K562 (cell line): ENCODE results near the gene VPS13C. TPM values are rescaled to one million over a fixed set of nuclear protein-coding genes. Genes with fewer than 3 reads are reported as not detected.

ENCODE experiments used
- ATAC-seq: fragments of 200-7000 bp; cut with Tn5 transposase; 3 replicates; pipeline ENCODE4 v1.9.1; 2020; ENCODE audit warnings: moderate library complexity
- BruUV-seq: library from RNA; stranded (reverse); fragments of 400-500 nt; replicated peaks from 2 replicates; lab custom pipeline; 2021; lab: Mats Ljungman, UMichigan
- CTCF ChIA-PET: fragments of 300-600 bp; formaldehyde crosslinking; extraction: SDS; loops from one replicate; lab custom pipeline; 2021; ENCODE audit warnings: low intra/inter-chr PET ratio; lab: Yijun Ruan, JAX
- POLR2A ChIA-PET: fragments of 300-600, 350-650 bp; sonication (Branson Sonifier 250); formaldehyde crosslinking; extraction: SDS; loops from one replicate; lab custom pipeline; 2021; ENCODE audit warnings: antibody characterized with exemption, inconsistent platforms; lab: Yijun Ruan, JAX
- DNase-seq, 4 experiments: peaks; one replicate each; pipeline versions ENCODE4 v3.0.0 to v3.0.0-alpha.2; 2011 to 2018; ENCODE audit warnings: low spot score in 3 of 4, mixed read lengths in 3 of 4; ENCODE audit errors: extremely low read depth in 1 of 4
- FAIRE-seq: peaks from 2 replicates; lab custom pipeline; 2011; peaks lifted over from hg19 to GRCh38; lab: Jason Lieb, UNC
- H2AFZ ChIP-seq: 2 replicates; pipeline ENCODE4 v1.6.0; 2011; ENCODE audit warnings: low read depth, low read length, control low read depth, inconsistent platforms
- H3K27ac ChIP-seq: fragments of 200-600 bp; 3 replicates; pipeline ENCODE4 v1.8.0; 2011; ENCODE audit warnings: low read depth, mild to moderate bottlenecking, control low read depth, inconsistent platforms, low read length, moderate library complexity, mixed read lengths; ENCODE audit errors: extremely low read depth
- H3K27me3 ChIP-seq, 2 experiments: fragments of 300-600 bp in 1 of 2; 2 replicates in 1 of 2; 3 replicates in 1 of 2; pipeline versions ENCODE4 v1.6.0 to v1.8.0; 2011; ENCODE audit warnings: inconsistent platforms in 2 of 2, low read length in 2 of 2, mild to moderate bottlenecking in 1 of 2, mixed read lengths in 1 of 2, moderate library complexity in 1 of 2; ENCODE audit not compliant: control insufficient read depth in 2 of 2, insufficient read depth in 2 of 2
- H3K36me3 ChIP-seq: fragments of 300-600 bp; 3 replicates; pipeline ENCODE4 v1.8.0; 2011; ENCODE audit warnings: mild to moderate bottlenecking, low read length, inconsistent platforms; ENCODE audit not compliant: control insufficient read depth, insufficient read depth
- H3K4me1 ChIP-seq, 2 experiments: fragments of 200-600 bp in 1 of 2; replicated peaks in 1 of 2; 2 replicates in 1 of 2; 3 replicates in 1 of 2; pipeline versions ENCODE4 v1.5.1 to v1.8.0; 2011; ENCODE audit warnings: inconsistent platforms in 2 of 2, low read length in 2 of 2, mild to moderate bottlenecking in 1 of 2, mixed read lengths in 1 of 2, moderate library complexity in 1 of 2; ENCODE audit not compliant: control insufficient read depth in 2 of 2, insufficient read depth in 2 of 2
- H3K4me2 ChIP-seq: 2 replicates; pipeline ENCODE4 v1.6.1; 2011; ENCODE audit warnings: low read length, control low read depth, inconsistent platforms, mixed read lengths; ENCODE audit not compliant: insufficient read depth
- H3K4me3 ChIP-seq: fragments of 200-600 bp; sonication (generic), shearing (Covaris generic); 2 replicates; pipeline ENCODE4 v1.5.1; 2016; ENCODE audit warnings: control low read depth, inconsistent platforms
- H3K79me2 ChIP-seq: fragments of 200-600 bp; 3 replicates; pipeline ENCODE4 v1.8.0; 2011; ENCODE audit warnings: low read length, inconsistent platforms; ENCODE audit not compliant: control insufficient read depth, insufficient read depth
- H3K9ac ChIP-seq, 2 experiments: 2 replicates each; pipeline versions ENCODE4 v1.6.0 to v1.6.1; 2011; ENCODE audit warnings: low read depth in 2 of 2, low read length in 2 of 2, control low read depth in 1 of 2, inconsistent platforms in 1 of 2, mild to moderate bottlenecking in 1 of 2, mixed read lengths in 1 of 2; ENCODE audit not compliant: insufficient read depth in 1 of 2
- H3K9me1 ChIP-seq: one replicate; pipeline ENCODE4 v1.6.0; 2011; ENCODE audit warnings: inconsistent platforms, mild to moderate bottlenecking, low read length, moderate library complexity; ENCODE audit not compliant: control insufficient read depth, insufficient read depth
- H3K9me3 ChIP-seq: replicated peaks from 2 replicates; pipeline ENCODE4 v1.5.1; 2011; ENCODE audit warnings: low read depth, low read length, inconsistent platforms; ENCODE audit not compliant: control insufficient read depth, insufficient read depth
- H4K20me1 ChIP-seq: replicated peaks from 2 replicates; pipeline ENCODE4 v1.6.1; 2011; ENCODE audit warnings: low read length, inconsistent platforms, mixed read lengths; ENCODE audit not compliant: control insufficient read depth, insufficient read depth
- BDP1 ChIP-seq: IDR thresholded peaks from 3 replicates; pipeline ENCODE4 v1.6.1; 2011; ENCODE audit not compliant: insufficient read length, insufficient read depth
- GATAD2B ChIP-seq: fragments of 450-650 bp; IDR thresholded peaks from 2 replicates; pipeline ENCODE4 v1.6.1; 2017; ENCODE audit warnings: mild to moderate bottlenecking, borderline replicate concordance
- HEY1 ChIP-seq: fragments of 250-450 bp; sonication (Bioruptor Pico); IDR thresholded peaks from 2 replicates; pipeline ENCODE4 v1.5.0; 2020; ENCODE audit warnings: mild to moderate bottlenecking, moderate library complexity, borderline replicate concordance
- PURB ChIP-seq: sonication (generic); formaldehyde crosslinking; IDR thresholded peaks from 2 replicates; pipeline ENCODE4 v1.9.0; 2021; ENCODE audit warnings: low read depth, mild to moderate bottlenecking, missing genetic modification reagents
- SMC3 ChIP-seq: conservative IDR thresholded peaks from 2 replicates; pipeline ENCODE4 v1.6.1; 2011; ENCODE audit warnings: low read depth, low read length, improper control_type of control experiment; ENCODE audit not compliant: insufficient read depth
- SRF ChIP-seq, 2 experiments: fragments of 250-450, 450-650 bp in 1 of 2; sonication (Bioruptor Pico) in 1 of 2; sonication (generic) in 1 of 2; formaldehyde crosslinking; IDR thresholded peaks; 2 replicates each; pipeline versions ENCODE4 v1.5.0 to v1.5.1; 2020 to 2022; ENCODE audit warnings: mild to moderate bottlenecking in 1 of 2, missing genetic modification reagents in 1 of 2
- TCF7 ChIP-seq: sonication (generic); IDR thresholded peaks from 2 replicates; pipeline ENCODE4 v1.6.1; 2016; ENCODE audit warnings: antibody characterized with exemption, borderline replicate concordance
- ZNF79 ChIP-seq: fragments of 250-450 bp; sonication (Bioruptor Pico); IDR thresholded peaks from 2 replicates; pipeline ENCODE4 v1.4.0; 2020; ENCODE audit warnings: low read depth, mild to moderate bottlenecking, moderate library complexity
- WGBS: fragments of 100-300 bp; shearing (Covaris generic); methylation state at CpG from one replicate; pipeline ENCODE4 v1.1.6; 2016; ENCODE audit warnings: low coverage, mixed read lengths; ENCODE audit not compliant: insufficient coverage; ENCODE audit errors: missing lambda C conversion rate; 5-methylcytosine and 5-hydroxymethylcytosine counted together
- in situ Hi-C: fragments of 300-500 bp; cut with MboI; formaldehyde crosslinking; loops from 4 replicates; pipeline ENCODE4 v1.15.0; 2018; ENCODE audit warnings: inconsistent platforms, mixed read lengths
- intact Hi-C: fragments of 100-400 bp; cut with micrococcal nuclease; formaldehyde crosslinking; loops from 2 replicates; pipeline ENCODE4 v1.14.2; 2022
- polyA plus RNA-seq, 8 experiments: library from polyadenylated mRNA; depleted of rRNA in 4 of 8; stranded (reverse) in 5 of 8; unstranded in 3 of 8; fragments of >200 nt; fragmentation: Nextera tagmentation in 2 of 8; fragmentation: Illumina TruSeq in 1 of 8; extraction: Ambion mirVana in 2 of 8; extraction: Trizol in 1 of 8; gene quantifications; 2 replicates each; pipeline versions ENCODE4 v1.2.1 to v1.2.3, GENCODE V29; 2011 to 2014; ENCODE audit warnings: inconsistent platforms in 1 of 8, missing spikeins in 1 of 8
- total RNA-seq, 7 experiments: library from RNA; depleted of rRNA in 6 of 7; stranded (reverse); fragments of >200 nt in 6 of 7; fragmentation: Illumina TruSeq in 2 of 7; extraction: Trizol in 2 of 7; gene quantifications; 2 replicates each; pipeline versions ENCODE4 v1.2.1 to v1.2.3, GENCODE V29; 2011 to 2021; ENCODE audit warnings: low replicate concordance in 1 of 7
- TF ChIP-seq, protein P1 (sequence below): sonication (generic); formaldehyde crosslinking; IDR thresholded peaks from 2 replicates; pipeline ENCODE4 v1.5.0; 2020; ENCODE audit warnings: missing genetic modification reagents
- TF ChIP-seq, protein P2 (sequence below): sonication (generic); formaldehyde crosslinking; IDR thresholded peaks from 2 replicates; pipeline ENCODE4 v1.8.0; 2022; ENCODE audit warnings: mild to moderate bottlenecking, missing genetic modification reagents
- TF ChIP-seq, protein P3 (sequence below): fragments of 450-650 bp; conservative IDR thresholded peaks from 2 replicates; pipeline ENCODE4 v1.6.1; 2016; ENCODE audit warnings: missing genetic modification characterization, low read depth, mild to moderate bottlenecking, control low read depth, missing compliant biosample characterization
- TF ChIP-seq, protein P4 (sequence below), 2 experiments: fragments of 450-650 bp; IDR thresholded peaks; 2 replicates each; pipeline ENCODE4 v1.6.1; 2018; ENCODE audit warnings: mild to moderate bottlenecking in 2 of 2, low read depth in 1 of 2; ENCODE audit not compliant: partially characterized antibody in 2 of 2
- TF ChIP-seq, protein P5 (sequence below): sonication (generic); formaldehyde crosslinking; IDR thresholded peaks from 2 replicates; pipeline ENCODE4 v1.9.0; 2022; ENCODE audit warnings: mild to moderate bottlenecking, missing genetic modification reagents

VPS13C gene
- total and polyA plus RNA-seq, 9 of the 15 experiments (the other 6 are each of a cell fraction or from before 2014, with no cell fraction given) = 5.2 to 32.3 (median 15.7) TPM

DNA sequence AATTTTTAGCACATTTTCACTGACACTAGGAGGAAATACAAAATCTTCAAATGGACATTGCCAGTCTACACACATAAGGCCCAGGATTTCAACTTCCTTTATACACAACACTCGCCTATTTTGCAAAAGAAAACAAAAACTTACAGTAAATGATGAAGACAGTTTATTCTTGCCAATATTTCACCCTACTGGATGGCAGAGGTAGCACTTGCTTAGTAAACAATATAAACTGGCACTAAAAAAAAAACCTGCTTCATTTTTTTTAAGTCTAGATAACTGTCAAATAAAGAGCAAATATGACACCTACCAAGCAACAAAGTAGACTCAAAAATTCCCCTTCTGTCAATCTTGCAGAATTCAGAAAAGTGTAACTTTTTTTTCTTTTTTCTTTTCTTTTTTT lies 204.0 kb downstream of the VPS13C start:
- Histone ChIP-seq H4K20me1 (no peaks in the 10 kb centered on the region), H3K79me2 (no peaks in the 10 kb centered on the region), H2AFZ (no peak overlapping the region), H3K9me1 (no peaks in the 10 kb centered on the region), H3K9ac (no peak overlapping the region), H3K4me2 (no peak overlapping the region), H3K36me3 (no peaks in the 10 kb centered on the region), H3K9me3 (no peaks in the 10 kb centered on the region), H3K27me3 (no peaks in the 10 kb centered on the region), H3K27ac (no peak overlapping the region), H3K4me3 (no peak overlapping the region), H3K4me1 (no peaks in the 10 kb centered on the region)
- in situ Hi-C loops (no loop called here), intact Hi-C loops (no loop called here)
- CTCF ChIA-PET = no interaction called here
- ATAC-seq = no peak
- no peak for DNase-seq
- FAIRE-seq = no peak
- 64% methylated on average over 1 of the region's 1 CpG for WGBS
- TF ChIP-seq, protein P1, sequence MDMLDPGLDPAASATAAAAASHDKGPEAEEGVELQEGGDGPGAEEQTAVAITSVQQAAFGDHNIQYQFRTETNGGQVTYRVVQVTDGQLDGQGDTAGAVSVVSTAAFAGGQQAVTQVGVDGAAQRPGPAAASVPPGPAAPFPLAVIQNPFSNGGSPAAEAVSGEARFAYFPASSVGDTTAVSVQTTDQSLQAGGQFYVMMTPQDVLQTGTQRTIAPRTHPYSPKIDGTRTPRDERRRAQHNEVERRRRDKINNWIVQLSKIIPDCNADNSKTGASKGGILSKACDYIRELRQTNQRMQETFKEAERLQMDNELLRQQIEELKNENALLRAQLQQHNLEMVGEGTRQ (CRISPR knock-in tag) = no peak
- TF ChIP-seq, protein P2, sequence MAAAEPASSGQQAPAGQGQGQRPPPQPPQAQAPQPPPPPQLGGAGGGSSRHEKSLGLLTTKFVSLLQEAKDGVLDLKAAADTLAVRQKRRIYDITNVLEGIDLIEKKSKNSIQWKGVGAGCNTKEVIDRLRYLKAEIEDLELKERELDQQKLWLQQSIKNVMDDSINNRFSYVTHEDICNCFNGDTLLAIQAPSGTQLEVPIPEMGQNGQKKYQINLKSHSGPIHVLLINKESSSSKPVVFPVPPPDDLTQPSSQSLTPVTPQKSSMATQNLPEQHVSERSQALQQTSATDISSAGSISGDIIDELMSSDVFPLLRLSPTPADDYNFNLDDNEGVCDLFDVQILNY = no peak
- TF ChIP-seq TCF7 = no peak
- TF ChIP-seq, protein P3, sequence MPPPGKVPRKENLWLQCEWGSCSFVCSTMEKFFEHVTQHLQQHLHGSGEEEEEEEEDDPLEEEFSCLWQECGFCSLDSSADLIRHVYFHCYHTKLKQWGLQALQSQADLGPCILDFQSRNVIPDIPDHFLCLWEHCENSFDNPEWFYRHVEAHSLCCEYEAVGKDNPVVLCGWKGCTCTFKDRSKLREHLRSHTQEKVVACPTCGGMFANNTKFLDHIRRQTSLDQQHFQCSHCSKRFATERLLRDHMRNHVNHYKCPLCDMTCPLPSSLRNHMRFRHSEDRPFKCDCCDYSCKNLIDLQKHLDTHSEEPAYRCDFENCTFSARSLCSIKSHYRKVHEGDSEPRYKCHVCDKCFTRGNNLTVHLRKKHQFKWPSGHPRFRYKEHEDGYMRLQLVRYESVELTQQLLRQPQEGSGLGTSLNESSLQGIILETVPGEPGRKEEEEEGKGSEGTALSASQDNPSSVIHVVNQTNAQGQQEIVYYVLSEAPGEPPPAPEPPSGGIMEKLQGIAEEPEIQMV (tag) = no peak
- TF ChIP-seq, protein P4, sequence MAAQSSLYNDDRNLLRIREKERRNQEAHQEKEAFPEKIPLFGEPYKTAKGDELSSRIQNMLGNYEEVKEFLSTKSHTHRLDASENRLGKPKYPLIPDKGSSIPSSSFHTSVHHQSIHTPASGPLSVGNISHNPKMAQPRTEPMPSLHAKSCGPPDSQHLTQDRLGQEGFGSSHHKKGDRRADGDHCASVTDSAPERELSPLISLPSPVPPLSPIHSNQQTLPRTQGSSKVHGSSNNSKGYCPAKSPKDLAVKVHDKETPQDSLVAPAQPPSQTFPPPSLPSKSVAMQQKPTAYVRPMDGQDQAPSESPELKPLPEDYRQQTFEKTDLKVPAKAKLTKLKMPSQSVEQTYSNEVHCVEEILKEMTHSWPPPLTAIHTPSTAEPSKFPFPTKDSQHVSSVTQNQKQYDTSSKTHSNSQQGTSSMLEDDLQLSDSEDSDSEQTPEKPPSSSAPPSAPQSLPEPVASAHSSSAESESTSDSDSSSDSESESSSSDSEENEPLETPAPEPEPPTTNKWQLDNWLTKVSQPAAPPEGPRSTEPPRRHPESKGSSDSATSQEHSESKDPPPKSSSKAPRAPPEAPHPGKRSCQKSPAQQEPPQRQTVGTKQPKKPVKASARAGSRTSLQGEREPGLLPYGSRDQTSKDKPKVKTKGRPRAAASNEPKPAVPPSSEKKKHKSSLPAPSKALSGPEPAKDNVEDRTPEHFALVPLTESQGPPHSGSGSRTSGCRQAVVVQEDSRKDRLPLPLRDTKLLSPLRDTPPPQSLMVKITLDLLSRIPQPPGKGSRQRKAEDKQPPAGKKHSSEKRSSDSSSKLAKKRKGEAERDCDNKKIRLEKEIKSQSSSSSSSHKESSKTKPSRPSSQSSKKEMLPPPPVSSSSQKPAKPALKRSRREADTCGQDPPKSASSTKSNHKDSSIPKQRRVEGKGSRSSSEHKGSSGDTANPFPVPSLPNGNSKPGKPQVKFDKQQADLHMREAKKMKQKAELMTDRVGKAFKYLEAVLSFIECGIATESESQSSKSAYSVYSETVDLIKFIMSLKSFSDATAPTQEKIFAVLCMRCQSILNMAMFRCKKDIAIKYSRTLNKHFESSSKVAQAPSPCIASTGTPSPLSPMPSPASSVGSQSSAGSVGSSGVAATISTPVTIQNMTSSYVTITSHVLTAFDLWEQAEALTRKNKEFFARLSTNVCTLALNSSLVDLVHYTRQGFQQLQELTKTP (IDR thresholded peaks at IDR 0.05; ENCODE audit: low read depth in 1 of 2, partially characterized antibody in 2 of 2) = no peak
- TF ChIP-seq SRF (CRISPR knock-in tag; IDR thresholded peaks at IDR 0.05) = no peak
- no peak for TF ChIP-seq GATAD2B
- no peak for TF ChIP-seq ZNF79 (CRISPR knock-in tag)
- TF ChIP-seq HEY1 = no peak
- no peak for TF ChIP-seq SMC3
- no peak for TF ChIP-seq BDP1
- TF ChIP-seq PURB (CRISPR knock-in tag) = no peak
- TF ChIP-seq, protein P5, sequence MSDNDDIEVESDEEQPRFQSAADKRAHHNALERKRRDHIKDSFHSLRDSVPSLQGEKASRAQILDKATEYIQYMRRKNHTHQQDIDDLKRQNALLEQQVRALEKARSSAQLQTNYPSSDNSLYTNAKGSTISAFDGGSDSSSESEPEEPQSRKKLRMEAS (CRISPR knock-in tag) = no peak
- POLR2A ChIA-PET = no interaction called here
- BruUV-seq = no TSS peak
